ENCODE measurements around the gene DRD4. TPM values are rescaled to one million over a fixed set of nuclear protein-coding genes. Genes with fewer than 3 reads are reported as not detected.

DRD4 gene
- total and polyA plus RNA-seq, 5 donors from 2014 or later: not detected

GRCh38 chr11:605286-606129, 31.6 kb upstream of the DRD4 start:
- ATAC-seq (ENCODE audit: low read depth in 2 of 2) (no peak), DNase-seq (no peak)
- Mint-ChIP-seq H3K4me1 (no peaks in the 10 kb centered on the region), H3K27ac (no peak overlapping the region), H3K9me3 (peaks cover 0 to 2% (median 0%) of the 10 kb centered on the region in 7 donors), H3K27me3 (no peaks in the 10 kb centered on the region), H3K36me3 (peaks cover 10% of the 10 kb centered on the region), H3K4me3 (no peak overlapping the region)
- Histone ChIP-seq H3K27me3 (ENCODE audit: control insufficient read depth, insufficient read depth, low read length) (no peaks in the 10 kb centered on the region), H3K9me3 (ENCODE audit: control insufficient read depth in 2 of 2, low read length in 2 of 2) (no peaks in the 10 kb centered on the region), H3K27ac (ENCODE audit: insufficient read depth, low read length, poor library complexity, severe bottlenecking) (no peak overlapping the region), H3K36me3 (ENCODE audit: control insufficient read depth, insufficient read depth, low read length) (peaks cover 74% of the 10 kb centered on the region), H3K4me1 (ENCODE audit: control insufficient read depth, insufficient read depth, low read length, poor library complexity, severe bottlenecking) (no peaks in the 10 kb centered on the region), H3K4me3 (ENCODE audit: low read depth, low read length) (no peak overlapping the region)

DNA sequence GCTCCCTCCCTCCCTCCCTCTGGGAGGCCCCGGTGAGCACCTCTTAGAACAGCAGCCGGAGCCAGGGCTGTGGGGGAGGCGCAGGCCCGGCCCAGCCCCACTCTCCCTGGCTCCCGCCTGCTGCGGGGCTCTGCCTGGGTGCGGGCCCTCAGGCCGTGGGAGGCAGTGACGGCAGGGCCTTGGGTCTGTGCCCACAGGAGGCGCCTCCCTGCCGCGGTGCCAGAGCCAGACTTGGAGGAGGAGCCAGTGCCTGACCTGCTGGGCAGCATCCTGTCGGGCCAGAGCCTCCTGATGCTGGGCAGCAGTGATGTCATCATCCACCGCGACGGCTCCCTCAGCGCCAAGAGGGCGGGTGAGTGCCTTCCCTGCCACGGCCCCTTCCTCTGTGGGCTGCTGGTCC, 30.8 kb upstream of the DRD4 start:
- Mint-ChIP-seq H3K27me3 (no peaks in the 10 kb centered on the region), H3K4me3 (no peak overlapping the region), H3K27ac (peak overlapping the region in 1 of 3 donors; percentile 32), H3K36me3 (peaks cover 10% of the 10 kb centered on the region), H3K9me3 (peaks cover 0 to 2% (median 0%) of the 10 kb centered on the region in 7 donors), H3K4me1 (no peaks in the 10 kb centered on the region)
- Histone ChIP-seq H3K4me1 (ENCODE audit: control insufficient read depth, insufficient read depth, low read length, poor library complexity, severe bottlenecking) (no peaks in the 10 kb centered on the region), H3K27ac (ENCODE audit: insufficient read depth, low read length, poor library complexity, severe bottlenecking) (no peak overlapping the region), H3K27me3 (ENCODE audit: control insufficient read depth, insufficient read depth, low read length) (no peaks in the 10 kb centered on the region), H3K36me3 (ENCODE audit: control insufficient read depth, insufficient read depth, low read length) (peaks cover 78% of the 10 kb centered on the region), H3K9me3 (ENCODE audit: control insufficient read depth in 2 of 2, low read length in 2 of 2) (no peaks in the 10 kb centered on the region), H3K4me3 (ENCODE audit: low read depth, low read length) (no peak overlapping the region)
- ATAC-seq (ENCODE audit: low read depth in 2 of 2) (no peak), DNase-seq (no peak)

DNA sequence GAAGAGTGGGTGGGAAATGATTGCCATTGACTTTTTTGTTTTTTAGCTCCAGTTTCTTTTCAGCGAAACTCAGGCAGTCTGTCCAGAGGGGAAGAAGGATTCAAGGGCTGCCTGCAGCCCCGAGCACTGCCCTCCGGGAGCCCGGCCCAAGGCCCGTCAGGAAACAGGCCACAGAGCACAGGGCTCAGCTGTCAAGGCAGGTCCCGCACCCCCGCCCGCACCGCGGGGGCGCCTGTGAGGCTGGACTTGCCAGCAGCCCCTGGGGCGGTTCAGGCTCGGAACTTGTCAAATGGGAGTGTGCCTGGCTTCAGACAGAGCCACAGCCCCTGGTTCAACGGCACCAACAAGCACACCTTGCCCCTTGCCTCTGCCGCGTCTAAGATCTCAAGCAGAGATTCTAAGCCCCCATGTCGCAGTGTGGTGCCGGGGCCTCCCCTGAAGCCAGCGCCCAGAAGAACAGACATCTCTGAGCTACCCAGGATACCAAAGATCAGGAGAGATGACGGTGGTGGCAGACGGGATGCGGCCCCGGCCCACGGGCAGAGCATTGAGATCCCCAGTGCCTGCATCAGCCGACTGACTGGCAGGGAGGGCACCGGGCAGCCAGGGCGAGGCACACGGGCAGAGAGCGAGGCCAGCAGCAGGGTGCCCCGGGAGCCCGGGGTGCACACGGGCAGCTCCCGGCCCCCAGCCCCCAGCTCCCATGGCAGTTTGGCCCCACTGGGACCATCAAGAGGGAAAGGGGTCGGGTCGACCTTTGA, 29.9 kb upstream of the DRD4 start:
- H3K27me3 ChIP-seq (ENCODE audit: control insufficient read depth, insufficient read depth, low read length): no peaks in the 10 kb centered on the region
- peaks cover 0 to 4% (median under 1%) of the 10 kb centered on the region in 4 donors for H3K4me1 Mint-ChIP-seq
- ATAC-seq (ENCODE audit: low read depth in 2 of 2): no peak
- H3K9me3 Mint-ChIP-seq: peaks cover 0 to 2% (median 0%) of the 10 kb centered on the region in 7 donors
- no peak for DNase-seq
- H3K27me3 Mint-ChIP-seq: no peaks in the 10 kb centered on the region
- H3K36me3 Mint-ChIP-seq: peaks cover 7% of the 10 kb centered on the region
- no peak overlapping the region for H3K27ac ChIP-seq (ENCODE audit: insufficient read depth, low read length, poor library complexity, severe bottlenecking)
- no peaks in the 10 kb centered on the region for H3K4me1 ChIP-seq (ENCODE audit: control insufficient read depth, insufficient read depth, low read length, poor library complexity, severe bottlenecking)
- H3K4me3 ChIP-seq (ENCODE audit: low read depth, low read length): no peak overlapping the region
- peaks cover 76% of the 10 kb centered on the region for H3K36me3 ChIP-seq (ENCODE audit: control insufficient read depth, insufficient read depth, low read length)
- H3K27ac Mint-ChIP-seq: peak overlapping the region in 1 of 3 donors; percentile 9
- no peak overlapping the region for H3K4me3 Mint-ChIP-seq
- H3K9me3 ChIP-seq (ENCODE audit: control insufficient read depth in 2 of 2, low read length in 2 of 2): no peaks in the 10 kb centered on the region

- peaks cover 0 to 9% (median 1%) of the 10 kb centered on the region in 4 donors for H3K4me1 Mint-ChIP-seq
- peaks cover 76% of the 10 kb centered on the region for H3K36me3 ChIP-seq (ENCODE audit: control insufficient read depth, insufficient read depth, low read length)
- H3K27ac ChIP-seq (ENCODE audit: insufficient read depth, low read length, poor library complexity, severe bottlenecking): no peak overlapping the region
- no peak for DNase-seq
- peaks cover 2% of the 10 kb centered on the region for H3K4me1 ChIP-seq (ENCODE audit: control insufficient read depth, insufficient read depth, low read length, poor library complexity, severe bottlenecking)
- no peak overlapping the region for H3K27ac Mint-ChIP-seq
- no peak overlapping the region for H3K4me3 ChIP-seq (ENCODE audit: low read depth, low read length)
- no peaks in the 10 kb centered on the region for H3K27me3 Mint-ChIP-seq
- peak overlapping the region in 1 of 4 donors; percentile 75 for H3K4me3 Mint-ChIP-seq
- H3K9me3 ChIP-seq (ENCODE audit: control insufficient read depth in 2 of 2, low read length in 2 of 2): no peaks in the 10 kb centered on the region
- H3K27me3 ChIP-seq (ENCODE audit: control insufficient read depth, insufficient read depth, low read length): no peaks in the 10 kb centered on the region
- H3K36me3 Mint-ChIP-seq: peaks cover 9% of the 10 kb centered on the region
- peaks cover 0 to 2% (median 0%) of the 10 kb centered on the region in 7 donors for H3K9me3 Mint-ChIP-seq
- no peak for ATAC-seq (ENCODE audit: low read depth in 2 of 2)
These were observed 29.0 kb upstream of the DRD4 start for GRCh38 chr11:607971-608659.

DNA sequence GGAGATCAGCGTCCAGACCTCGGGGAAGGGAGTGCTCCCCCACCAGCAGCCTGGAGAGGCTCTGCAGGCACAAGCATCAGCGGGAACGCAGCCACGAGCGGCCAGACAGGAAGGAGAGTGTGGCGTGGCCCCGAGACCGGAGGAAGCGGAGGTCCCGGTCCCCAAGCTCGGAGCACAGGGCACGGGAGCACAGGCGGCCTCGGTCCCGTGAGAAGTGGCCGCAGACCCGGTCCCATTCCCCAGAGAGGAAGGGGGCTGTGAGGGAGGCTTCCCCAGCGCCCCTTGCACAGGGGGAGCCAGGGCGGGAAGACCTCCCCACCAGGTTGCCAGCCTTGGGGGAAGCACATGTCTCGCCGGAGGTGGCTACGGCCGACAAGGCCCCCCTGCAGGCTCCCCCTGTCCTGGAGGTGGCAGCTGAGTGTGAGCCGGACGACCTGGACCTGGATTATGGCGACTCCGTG, 28.2 kb upstream of the DRD4 start:
- H3K9me3 Mint-ChIP-seq: peaks cover 0 to 2% (median 0%) of the 10 kb centered on the region in 7 donors
- H3K27me3 Mint-ChIP-seq: no peaks in the 10 kb centered on the region
- no peak for DNase-seq
- no peak overlapping the region for H3K27ac Mint-ChIP-seq
- peaks cover 0 to 11% (median 1%) of the 10 kb centered on the region in 4 donors for H3K4me1 Mint-ChIP-seq
- Histone ChIP-seq H3K27ac (ENCODE audit: insufficient read depth, low read length, poor library complexity, severe bottlenecking) (no peak overlapping the region), H3K4me3 (ENCODE audit: low read depth, low read length) (no peak overlapping the region), H3K36me3 (ENCODE audit: control insufficient read depth, insufficient read depth, low read length) (peaks cover 73% of the 10 kb centered on the region), H3K9me3 (ENCODE audit: control insufficient read depth in 2 of 2, low read length in 2 of 2) (no peaks in the 10 kb centered on the region), H3K4me1 (ENCODE audit: control insufficient read depth, insufficient read depth, low read length, poor library complexity, severe bottlenecking) (peaks cover 8% of the 10 kb centered on the region), H3K27me3 (ENCODE audit: control insufficient read depth, insufficient read depth, low read length) (no peaks in the 10 kb centered on the region)
- ATAC-seq (ENCODE audit: low read depth in 2 of 2): no peak
- H3K36me3 Mint-ChIP-seq: peaks cover 8% of the 10 kb centered on the region
- H3K4me3 Mint-ChIP-seq: peak overlapping the region in 1 of 4 donors; percentile 75

GRCh38 chr11:609341-609811, 27.7 kb upstream of the DRD4 start:
- no peak for DNase-seq

GRCh38 chr11:610146-610801, 26.8 kb upstream of the DRD4 start:
- H3K27ac ChIP-seq (ENCODE audit: insufficient read depth, low read length, poor library complexity, severe bottlenecking): no peak overlapping the region
- Mint-ChIP-seq H3K4me3 (no peak overlapping the region), H3K4me1 (peaks cover 0 to 19% (median 1%) of the 10 kb centered on the region in 4 donors), H3K27ac (no peak overlapping the region), H3K9me3 (peaks cover 0 to 2% (median 0%) of the 10 kb centered on the region in 7 donors), H3K36me3 (peaks cover 4% of the 10 kb centered on the region), H3K27me3 (no peaks in the 10 kb centered on the region)
- no peaks in the 10 kb centered on the region for H3K27me3 ChIP-seq (ENCODE audit: control insufficient read depth, insufficient read depth, low read length)
- ATAC-seq (ENCODE audit: low read depth in 2 of 2): no peak
- no peak for DNase-seq
- peaks cover 23% of the 10 kb centered on the region for H3K4me1 ChIP-seq (ENCODE audit: control insufficient read depth, insufficient read depth, low read length, poor library complexity, severe bottlenecking)
- H3K4me3 ChIP-seq (ENCODE audit: low read depth, low read length): no peak overlapping the region
- H3K9me3 ChIP-seq (ENCODE audit: control insufficient read depth in 2 of 2, low read length in 2 of 2): no peaks in the 10 kb centered on the region
- peaks cover 60% of the 10 kb centered on the region for H3K36me3 ChIP-seq (ENCODE audit: control insufficient read depth, insufficient read depth, low read length)

More at GRCh38 chr11:609341-609811, 27.7 kb upstream of the DRD4 start:
- Mint-ChIP-seq H3K27ac (no peak overlapping the region), H3K4me3 (peak overlapping the region in 1 of 4 donors; percentile 15), H3K36me3 (peaks cover 4% of the 10 kb centered on the region), H3K4me1 (peaks cover 0 to 16% (median 1%) of the 10 kb centered on the region in 4 donors), H3K9me3 (peaks cover 0 to 2% (median 0%) of the 10 kb centered on the region in 7 donors), H3K27me3 (no peaks in the 10 kb centered on the region)
- no peak overlapping the region for H3K4me3 ChIP-seq (ENCODE audit: low read depth, low read length)
- no peak overlapping the region for H3K27ac ChIP-seq (ENCODE audit: insufficient read depth, low read length, poor library complexity, severe bottlenecking)
- ATAC-seq (ENCODE audit: low read depth in 2 of 2): no peak
- H3K9me3 ChIP-seq (ENCODE audit: control insufficient read depth in 2 of 2, low read length in 2 of 2): no peaks in the 10 kb centered on the region
- peaks cover 14% of the 10 kb centered on the region for H3K4me1 ChIP-seq (ENCODE audit: control insufficient read depth, insufficient read depth, low read length, poor library complexity, severe bottlenecking)
- no peaks in the 10 kb centered on the region for H3K27me3 ChIP-seq (ENCODE audit: control insufficient read depth, insufficient read depth, low read length)
- H3K36me3 ChIP-seq (ENCODE audit: control insufficient read depth, insufficient read depth, low read length): peaks cover 68% of the 10 kb centered on the region

Measured in CD4-positive, CD25-positive, alpha-beta regulatory T cell (primary cell).